Measurements from ENCODE around the gene NAA80. TPM values are rescaled to one million over a fixed set of nuclear protein-coding genes. Genes with fewer than 3 reads are reported as not detected.
A peak's percentile ranks its signal among the peaks of the same experiment; 100 is the strongest.

The NAA80 gene
- polyA plus RNA-seq, 1 of the 3 experiments (the other 2 are of a cell fraction) = 10.5 TPM

DNA sequence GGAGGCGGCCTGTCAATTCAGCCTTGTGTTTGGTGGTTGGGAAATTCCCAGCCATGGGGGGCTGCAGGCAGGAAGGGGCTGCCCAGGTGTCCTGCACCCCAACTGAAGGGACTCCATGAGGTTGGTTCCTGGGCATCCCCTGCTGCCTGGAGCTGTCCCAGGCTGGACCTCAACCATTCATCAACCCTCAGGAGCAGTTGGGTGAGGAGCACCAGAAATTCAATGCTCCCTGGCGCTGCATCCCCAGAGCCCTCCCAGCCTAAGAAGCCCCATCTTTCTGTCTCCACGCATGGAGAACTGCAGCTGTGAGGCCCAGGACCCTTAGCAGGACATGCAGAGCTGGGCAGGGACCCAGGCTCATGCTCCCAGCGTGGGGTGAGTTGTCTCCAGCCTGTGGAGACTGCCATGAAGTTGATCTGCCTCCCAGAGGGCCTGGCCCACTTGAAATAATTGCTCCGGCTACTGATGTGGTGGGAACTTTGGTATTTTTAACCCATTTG lies 38.2 kb downstream of the NAA80 start:
- Histone ChIP-seq H4K20me1 (ENCODE audit: insufficient read depth) (no peaks in the 10 kb centered on the region), H2AFZ (ENCODE audit: low read depth) (no peak overlapping the region), H3K4me2 (peak overlapping the region; percentile 93), H3K27ac (ENCODE audit: low read depth in 2 of 2, low read length in 1 of 2) (peak overlapping the region; percentile 76 to 94), H3F3A (replicated peaks; ENCODE audit: insufficient read depth) (peaks cover 52% of the 10 kb centered on the region), H3K9ac (peak overlapping the region; percentile 90), H3K27me3 (ENCODE audit: insufficient read depth) (no peaks in the 10 kb centered on the region), H3K4me1 (ENCODE audit: control insufficient read depth in 1 of 2, insufficient read depth in 2 of 2, low read depth in 1 of 2, low read length in 1 of 2) (peaks cover 26 to 35% of the 10 kb centered on the region in 2 experiments; a peak in 3 of 4 replicates), H3K9me2 (no peaks in the 10 kb centered on the region), H3K79me2 (ENCODE audit: insufficient read depth) (peaks cover 12% of the 10 kb centered on the region), H3K9me3 (no peaks in the 10 kb centered on the region), H3K4me3 (ENCODE audit: low read depth in 2 of 2, low read length in 1 of 2) (peak overlapping the region; percentile 59 to 60), H3K36me3 (replicated peaks in 1 of 2; ENCODE audit: control insufficient read depth in 1 of 2, insufficient read depth in 2 of 2, low read length in 1 of 2) (peaks cover 17 to 30% of the 10 kb centered on the region in 2 experiments)
- no peak for DNase-seq
- POLR2A ChIA-PET = interaction anchor here (1.2 to 1.5 kb wide), 2 partner anchors 11 to 31 kb away, joined by 4 read pairs; no protein-coding TSS in a partner anchor
- 90% methylated on average over 2 of the region's 5 CpGs for WGBS (ENCODE audit: low lambda C conversion rate)
- TF ChIP-seq ELF1 (IDR thresholded peaks at IDR 0.05) = no peak
- no peak for TF ChIP-seq EP300 (IDR thresholded peaks at IDR 0.05; ENCODE audit: borderline replicate concordance in 1 of 2, low read depth in 1 of 2, low read length in 1 of 2)
- no peak for TF ChIP-seq CHD2 (IDR thresholded peaks at IDR 0.05; ENCODE audit: low read length, partially characterized antibody)
- TF ChIP-seq, protein P1, sequence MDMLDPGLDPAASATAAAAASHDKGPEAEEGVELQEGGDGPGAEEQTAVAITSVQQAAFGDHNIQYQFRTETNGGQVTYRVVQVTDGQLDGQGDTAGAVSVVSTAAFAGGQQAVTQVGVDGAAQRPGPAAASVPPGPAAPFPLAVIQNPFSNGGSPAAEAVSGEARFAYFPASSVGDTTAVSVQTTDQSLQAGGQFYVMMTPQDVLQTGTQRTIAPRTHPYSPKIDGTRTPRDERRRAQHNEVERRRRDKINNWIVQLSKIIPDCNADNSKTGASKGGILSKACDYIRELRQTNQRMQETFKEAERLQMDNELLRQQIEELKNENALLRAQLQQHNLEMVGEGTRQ (IDR thresholded peaks at IDR 0.05; ENCODE audit: borderline replicate concordance, low read depth, low read length) = no peak
- TF ChIP-seq, protein P2, sequence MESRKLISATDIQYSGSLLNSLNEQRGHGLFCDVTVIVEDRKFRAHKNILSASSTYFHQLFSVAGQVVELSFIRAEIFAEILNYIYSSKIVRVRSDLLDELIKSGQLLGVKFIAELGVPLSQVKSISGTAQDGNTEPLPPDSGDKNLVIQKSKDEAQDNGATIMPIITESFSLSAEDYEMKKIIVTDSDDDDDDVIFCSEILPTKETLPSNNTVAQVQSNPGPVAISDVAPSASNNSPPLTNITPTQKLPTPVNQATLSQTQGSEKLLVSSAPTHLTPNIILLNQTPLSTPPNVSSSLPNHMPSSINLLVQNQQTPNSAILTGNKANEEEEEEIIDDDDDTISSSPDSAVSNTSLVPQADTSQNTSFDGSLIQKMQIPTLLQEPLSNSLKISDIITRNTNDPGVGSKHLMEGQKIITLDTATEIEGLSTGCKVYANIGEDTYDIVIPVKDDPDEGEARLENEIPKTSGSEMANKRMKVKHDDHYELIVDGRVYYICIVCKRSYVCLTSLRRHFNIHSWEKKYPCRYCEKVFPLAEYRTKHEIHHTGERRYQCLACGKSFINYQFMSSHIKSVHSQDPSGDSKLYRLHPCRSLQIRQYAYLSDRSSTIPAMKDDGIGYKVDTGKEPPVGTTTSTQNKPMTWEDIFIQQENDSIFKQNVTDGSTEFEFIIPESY (IDR thresholded peaks at IDR 0.05; ENCODE audit: borderline replicate concordance, low read depth) = no peak
- TF ChIP-seq YY1 (IDR thresholded peaks at IDR 0.05; ENCODE audit: low read depth) = no peak
- no peak for TF ChIP-seq MEF2A (IDR thresholded peaks at IDR 0.05; ENCODE audit: borderline replicate concordance, low read depth)
- no peak for TF ChIP-seq FOXM1 (IDR thresholded peaks at IDR 0.05; ENCODE audit: low read depth)
- TF ChIP-seq RCOR1 (IDR thresholded peaks at IDR 0.05; ENCODE audit: low read length) = no peak
- TF ChIP-seq TCF12 (IDR thresholded peaks at IDR 0.05) = no peak
- no peak for TF ChIP-seq EZH2phosphoT487 (IDR thresholded peaks at IDR 0.05; ENCODE audit: borderline replicate concordance, low read depth)
- TF ChIP-seq JUND (IDR thresholded peaks at IDR 0.05) = no peak
- TF ChIP-seq FOXJ3 (CRISPR knock-in tag; IDR thresholded peaks at IDR 0.05) = no peak
- TF ChIP-seq, protein P3, sequence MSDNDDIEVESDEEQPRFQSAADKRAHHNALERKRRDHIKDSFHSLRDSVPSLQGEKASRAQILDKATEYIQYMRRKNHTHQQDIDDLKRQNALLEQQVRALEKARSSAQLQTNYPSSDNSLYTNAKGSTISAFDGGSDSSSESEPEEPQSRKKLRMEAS (IDR thresholded peaks at IDR 0.05; ENCODE audit: low read depth) = no peak
- no peak for TF ChIP-seq SIN3A (IDR thresholded peaks at IDR 0.05; ENCODE audit: borderline replicate concordance, low read depth, low read length)
- TF ChIP-seq, protein P4, sequence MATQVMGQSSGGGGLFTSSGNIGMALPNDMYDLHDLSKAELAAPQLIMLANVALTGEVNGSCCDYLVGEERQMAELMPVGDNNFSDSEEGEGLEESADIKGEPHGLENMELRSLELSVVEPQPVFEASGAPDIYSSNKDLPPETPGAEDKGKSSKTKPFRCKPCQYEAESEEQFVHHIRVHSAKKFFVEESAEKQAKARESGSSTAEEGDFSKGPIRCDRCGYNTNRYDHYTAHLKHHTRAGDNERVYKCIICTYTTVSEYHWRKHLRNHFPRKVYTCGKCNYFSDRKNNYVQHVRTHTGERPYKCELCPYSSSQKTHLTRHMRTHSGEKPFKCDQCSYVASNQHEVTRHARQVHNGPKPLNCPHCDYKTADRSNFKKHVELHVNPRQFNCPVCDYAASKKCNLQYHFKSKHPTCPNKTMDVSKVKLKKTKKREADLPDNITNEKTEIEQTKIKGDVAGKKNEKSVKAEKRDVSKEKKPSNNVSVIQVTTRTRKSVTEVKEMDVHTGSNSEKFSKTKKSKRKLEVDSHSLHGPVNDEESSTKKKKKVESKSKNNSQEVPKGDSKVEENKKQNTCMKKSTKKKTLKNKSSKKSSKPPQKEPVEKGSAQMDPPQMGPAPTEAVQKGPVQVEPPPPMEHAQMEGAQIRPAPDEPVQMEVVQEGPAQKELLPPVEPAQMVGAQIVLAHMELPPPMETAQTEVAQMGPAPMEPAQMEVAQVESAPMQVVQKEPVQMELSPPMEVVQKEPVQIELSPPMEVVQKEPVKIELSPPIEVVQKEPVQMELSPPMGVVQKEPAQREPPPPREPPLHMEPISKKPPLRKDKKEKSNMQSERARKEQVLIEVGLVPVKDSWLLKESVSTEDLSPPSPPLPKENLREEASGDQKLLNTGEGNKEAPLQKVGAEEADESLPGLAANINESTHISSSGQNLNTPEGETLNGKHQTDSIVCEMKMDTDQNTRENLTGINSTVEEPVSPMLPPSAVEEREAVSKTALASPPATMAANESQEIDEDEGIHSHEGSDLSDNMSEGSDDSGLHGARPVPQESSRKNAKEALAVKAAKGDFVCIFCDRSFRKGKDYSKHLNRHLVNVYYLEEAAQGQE (IDR thresholded peaks at IDR 0.05; ENCODE audit: low read depth, low read length) = no peak
- no peak for TF ChIP-seq GABPA (IDR thresholded peaks at IDR 0.05; ENCODE audit: low read depth)
- CTCF ChIA-PET = interaction anchor here (1.4 to 61.6 kb wide), 6 partner anchors 11 to 75 kb away, joined by 3 to 1375 read pairs (median 125); partner anchors contain the start of genes GNAI2, GNAT1, HYAL3 and NAA80

Measured in SK-N-SH (cell line).